Spleen (tissue), 7 donors: ENCODE data around the gene BANP.

ENCODE experiments used
- POLR2A ChIP-seq, 3 donors: fragments of 450-650 bp; IDR thresholded peaks; one replicate each; pipeline ENCODE4 v1.5.1; 2017; ENCODE audit warnings: antibody characterized with exemption in 3 of 3, mild to moderate bottlenecking in 1 of 3
- TF ChIP-seq, protein P1 (sequence below), 11 experiments: fragments of 200-600 bp in 7 of 11; fragments of 450-650 bp in 4 of 11; sonication (generic) in 4 of 11; IDR thresholded peaks in 8 of 11; conservative IDR thresholded peaks in 3 of 11; 1 replicate in 7 of 11; 2 replicates in 4 of 11; pipeline versions ENCODE4 v1.4.0 to v1.8.0; 2016 to 2021; ENCODE audit warnings: antibody characterized with exemption in 11 of 11, inconsistent platforms in 4 of 11, mild to moderate bottlenecking in 1 of 11
- donor health status: DM: no; HTN: no; CAD: no; lungs with moderate emphysema.
- donor health status: DM: no; HTN: no; CAD: no.
- donor health status: DM: no; HTN: no; CAD: no.

DNA sequence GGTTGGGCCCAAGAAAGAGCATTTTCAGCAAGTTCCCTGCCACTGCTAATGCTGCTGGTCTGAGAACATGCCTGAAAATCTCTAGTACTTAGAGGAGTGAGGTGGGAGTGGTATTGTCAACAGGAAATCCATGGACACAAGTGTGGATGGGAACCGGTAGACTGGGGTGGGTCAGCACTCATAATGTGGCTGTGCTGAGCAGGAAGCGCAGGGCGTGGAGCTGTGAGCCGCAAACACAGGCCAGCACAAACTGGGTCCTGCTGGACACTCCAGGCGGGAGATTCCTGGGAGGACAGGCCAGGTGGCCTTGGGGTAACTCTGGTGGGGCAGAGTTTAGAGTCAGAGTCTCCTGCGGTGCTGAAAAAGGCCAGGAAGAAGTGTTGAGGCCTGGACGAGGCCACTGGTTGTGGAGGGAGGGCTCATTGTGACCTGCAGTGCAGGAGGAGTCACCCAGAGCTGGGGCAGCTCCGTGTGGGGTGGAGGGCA, 62.6 kb downstream of the BANP start:
- TF ChIP-seq, protein P1, sequence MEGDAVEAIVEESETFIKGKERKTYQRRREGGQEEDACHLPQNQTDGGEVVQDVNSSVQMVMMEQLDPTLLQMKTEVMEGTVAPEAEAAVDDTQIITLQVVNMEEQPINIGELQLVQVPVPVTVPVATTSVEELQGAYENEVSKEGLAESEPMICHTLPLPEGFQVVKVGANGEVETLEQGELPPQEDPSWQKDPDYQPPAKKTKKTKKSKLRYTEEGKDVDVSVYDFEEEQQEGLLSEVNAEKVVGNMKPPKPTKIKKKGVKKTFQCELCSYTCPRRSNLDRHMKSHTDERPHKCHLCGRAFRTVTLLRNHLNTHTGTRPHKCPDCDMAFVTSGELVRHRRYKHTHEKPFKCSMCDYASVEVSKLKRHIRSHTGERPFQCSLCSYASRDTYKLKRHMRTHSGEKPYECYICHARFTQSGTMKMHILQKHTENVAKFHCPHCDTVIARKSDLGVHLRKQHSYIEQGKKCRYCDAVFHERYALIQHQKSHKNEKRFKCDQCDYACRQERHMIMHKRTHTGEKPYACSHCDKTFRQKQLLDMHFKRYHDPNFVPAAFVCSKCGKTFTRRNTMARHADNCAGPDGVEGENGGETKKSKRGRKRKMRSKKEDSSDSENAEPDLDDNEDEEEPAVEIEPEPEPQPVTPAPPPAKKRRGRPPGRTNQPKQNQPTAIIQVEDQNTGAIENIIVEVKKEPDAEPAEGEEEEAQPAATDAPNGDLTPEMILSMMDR (IDR thresholded peaks at IDR 0.05 in 8 of 11, conservative IDR thresholded peaks at IDR 0.05 in 3 of 11): no peak
- TF ChIP-seq POLR2A (IDR thresholded peaks at IDR 0.05): no peak
